ENCODE results near the gene SHC4. TPM values are rescaled to one million over a fixed set of nuclear protein-coding genes. Genes with fewer than 3 reads are reported as not detected.

SHC4 gene
- total and polyA plus RNA-seq, 2 of the 13 experiments (the other 11 are each of a cell fraction or from before 2014, with no cell fraction given) = 0.04 TPM; not detected in 1

- H3K4me1 ChIP-seq (ENCODE audit: insufficient read depth, low read length) = peaks cover 2% of the 10 kb centered on the region
- no peak for FAIRE-seq
- in situ Hi-C loops (cut with HindIII; ENCODE audit: extremely low pct_ligation_motif_present, low pct_unique_long_range_greater_than_20kb) = no loop called here
- peaks cover 0 to 2% of the 10 kb centered on the region in 2 experiments; a peak in 1 of 5 replicates for H3K36me3 ChIP-seq (replicated peaks in 1 of 2; ENCODE audit: control insufficient read depth in 1 of 2, insufficient read depth in 2 of 2, low read length in 2 of 2)
- H3K79me2 ChIP-seq (ENCODE audit: insufficient read depth, low read length) = no peaks in the 10 kb centered on the region
- no peak overlapping the region for H2AFZ ChIP-seq (ENCODE audit: low read length)
- H3K27me3 ChIP-seq (ENCODE audit: control insufficient read depth in 1 of 2, insufficient read depth in 2 of 2, low read length in 2 of 2) = no peaks in the 10 kb centered on the region; a peak in 1 of 5 replicates
- BruUV-seq (replicated peaks) = no TSS peak
- POLR2A ChIA-PET = no interaction called here
- no peaks in the 10 kb centered on the region for H3K9me3 ChIP-seq (ENCODE audit: low read length)
- H3K27ac ChIP-seq (ENCODE audit: extremely low read length, insufficient read depth, low read length) = no peak overlapping the region
- H4K20me1 ChIP-seq (ENCODE audit: insufficient read depth, low read length) = no peaks in the 10 kb centered on the region
- no peak overlapping the region for H3K4me2 ChIP-seq (ENCODE audit: low read depth, low read length)
- intact Hi-C loops (cut with micrococcal nuclease; ENCODE audit: unreplicated experiment) = no loop called here
- ATAC-seq = no peak
- no peak for DNase-seq (ENCODE audit: low spot score)
- CTCF ChIA-PET (ENCODE audit: low intra/inter-chr PET ratio, low total read pairs) = no interaction called here
- 99% methylated on average over 2 of the region's 2 CpGs for WGBS (ENCODE audit: low lambda C conversion rate)
- H3K9ac ChIP-seq (ENCODE audit: insufficient read depth, low read depth, low read length) = no peak overlapping the region
- no peak overlapping the region for H3K4me3 ChIP-seq (replicated peaks in 1 of 3; ENCODE audit: insufficient read depth in 1 of 3, low read depth in 2 of 3, low read length in 3 of 3)
- TF ChIP-seq KAT2B (IDR thresholded peaks at IDR 0.05; ENCODE audit: borderline replicate concordance, low read depth, low read length) (no peak), ZNF784 (CRISPR knock-in tag; IDR thresholded peaks at IDR 0.05; ENCODE audit: borderline replicate concordance) (no peak), RORA (CRISPR knock-in tag; IDR thresholded peaks at IDR 0.05) (no peak), NCOA5 (CRISPR knock-in tag; IDR thresholded peaks at IDR 0.05) (no peak), ZNF224 (CRISPR knock-in tag; IDR thresholded peaks at IDR 0.05) (no peak)
Measured at GRCh38 chr15:48775546-48775945, 188.2 kb downstream of the SHC4 start.

- H4K20me1 ChIP-seq (ENCODE audit: insufficient read depth, low read length) = no peaks in the 10 kb centered on the region
- CTCF ChIA-PET (ENCODE audit: low intra/inter-chr PET ratio, low total read pairs) = no interaction called here
- H2AFZ ChIP-seq (ENCODE audit: low read length) = no peak overlapping the region
- DNase-seq (ENCODE audit: low spot score) = no peak
- no peak overlapping the region for H3K9ac ChIP-seq (ENCODE audit: insufficient read depth, low read depth, low read length)
- intact Hi-C loops (cut with micrococcal nuclease; ENCODE audit: unreplicated experiment) (no loop called here), in situ Hi-C loops (cut with HindIII; ENCODE audit: extremely low pct_ligation_motif_present, low pct_unique_long_range_greater_than_20kb) (no loop called here)
- H3K36me3 ChIP-seq (replicated peaks in 1 of 2; ENCODE audit: control insufficient read depth in 1 of 2, insufficient read depth in 2 of 2, low read length in 2 of 2) = peaks cover 0 to 2% of the 10 kb centered on the region in 2 experiments; a peak in 1 of 5 replicates
- no peaks in the 10 kb centered on the region; a peak in 1 of 5 replicates for H3K27me3 ChIP-seq (ENCODE audit: control insufficient read depth in 1 of 2, insufficient read depth in 2 of 2, low read length in 2 of 2)
- no TSS peak for BruUV-seq (replicated peaks)
- no peak for ATAC-seq
- H3K27ac ChIP-seq (ENCODE audit: extremely low read length, insufficient read depth, low read length) = no peak overlapping the region
- 100% methylated on average over 1 of the region's 1 CpG for WGBS (ENCODE audit: low lambda C conversion rate)
- H3K4me2 ChIP-seq (ENCODE audit: low read depth, low read length) = no peak overlapping the region
- H3K4me3 ChIP-seq (replicated peaks in 1 of 3; ENCODE audit: insufficient read depth in 1 of 3, low read depth in 2 of 3, low read length in 3 of 3) = no peak overlapping the region
- H3K9me3 ChIP-seq (ENCODE audit: low read length) = no peaks in the 10 kb centered on the region
- POLR2A ChIA-PET = no interaction called here
- no peaks in the 10 kb centered on the region for H3K79me2 ChIP-seq (ENCODE audit: insufficient read depth, low read length)
- H3K4me1 ChIP-seq (ENCODE audit: insufficient read depth, low read length) = peaks cover 9% of the 10 kb centered on the region
- no peak for FAIRE-seq
- no peak for TF ChIP-seq ZFP36 (IDR thresholded peaks at IDR 0.05; ENCODE audit: borderline replicate concordance, low read depth, low read length, partially characterized antibody)
- TF ChIP-seq ZNF75D (CRISPR knock-in tag; IDR thresholded peaks at IDR 0.05; ENCODE audit: borderline replicate concordance) = no peak
- no peak for TF ChIP-seq ZNF629 (CRISPR knock-in tag; conservative IDR thresholded peaks at IDR 0.05)
- TF ChIP-seq ZFP1 (CRISPR knock-in tag; IDR thresholded peaks at IDR 0.05) = no peak
- no peak for TF ChIP-seq BORCS8-MEF2B (CRISPR knock-in tag; IDR thresholded peaks at IDR 0.05)
- no peak for TF ChIP-seq NFIC (IDR thresholded peaks at IDR 0.05; ENCODE audit: low read length)
- TF ChIP-seq NPAS2 (CRISPR knock-in tag; IDR thresholded peaks at IDR 0.05; ENCODE audit: borderline replicate concordance) = no peak
- no peak for TF ChIP-seq MXD1 (CRISPR knock-in tag; IDR thresholded peaks at IDR 0.05)
- TF ChIP-seq NCOA2 (CRISPR knock-in tag; IDR thresholded peaks at IDR 0.05) = no peak
- TF ChIP-seq NAIF1 (CRISPR knock-in tag; IDR thresholded peaks at IDR 0.05; ENCODE audit: borderline replicate concordance) = no peak
- no peak for TF ChIP-seq PITX1 (CRISPR knock-in tag; IDR thresholded peaks at IDR 0.05)
- TF ChIP-seq ZNF282 (IDR thresholded peaks at IDR 0.05; ENCODE audit: partially characterized antibody) = no peak
- TF ChIP-seq ZFP62 (CRISPR knock-in tag; IDR thresholded peaks at IDR 0.05) = no peak
- TF ChIP-seq MYPOP (CRISPR knock-in tag; IDR thresholded peaks at IDR 0.05) = no peak
- TF ChIP-seq ZKSCAN5 (CRISPR knock-in tag; IDR thresholded peaks at IDR 0.05) = no peak
- TF ChIP-seq ZNF205 (CRISPR knock-in tag; IDR thresholded peaks at IDR 0.05) = no peak
Measured at GRCh38 chr15:48774484-48774883, 189.2 kb downstream of the SHC4 start.
